Testis (tissue), 2 donors: ENCODE results near the gene BACE2.

ENCODE experiments used
- CTCF ChIP-seq, 3 experiments: fragments of 450-650 bp in 2 of 3; fragments of 200-600 bp in 1 of 3; sonication (generic) in 1 of 3; IDR thresholded peaks; one replicate each; pipeline ENCODE4 v1.5.1; 2016 to 2019; ENCODE audit warnings: antibody characterized with exemption in 3 of 3, mild to moderate bottlenecking in 2 of 3, moderate library complexity in 1 of 3
- POLR2A ChIP-seq: fragments of 450-650 bp; IDR thresholded peaks from one replicate; pipeline ENCODE4 v1.6.1; 2017; ENCODE audit warnings: antibody characterized with exemption, mild to moderate bottlenecking, moderate library complexity

- no peak for TF ChIP-seq POLR2A
- no peak for TF ChIP-seq CTCF (IDR thresholded peaks at IDR 0.05)
These were observed 1.1 kb upstream of the BACE2 start for GRCh38 chr21:41166884-41167283.
